ENCODE results near the gene SH3PXD2A.

The SH3PXD2A gene

DNA sequence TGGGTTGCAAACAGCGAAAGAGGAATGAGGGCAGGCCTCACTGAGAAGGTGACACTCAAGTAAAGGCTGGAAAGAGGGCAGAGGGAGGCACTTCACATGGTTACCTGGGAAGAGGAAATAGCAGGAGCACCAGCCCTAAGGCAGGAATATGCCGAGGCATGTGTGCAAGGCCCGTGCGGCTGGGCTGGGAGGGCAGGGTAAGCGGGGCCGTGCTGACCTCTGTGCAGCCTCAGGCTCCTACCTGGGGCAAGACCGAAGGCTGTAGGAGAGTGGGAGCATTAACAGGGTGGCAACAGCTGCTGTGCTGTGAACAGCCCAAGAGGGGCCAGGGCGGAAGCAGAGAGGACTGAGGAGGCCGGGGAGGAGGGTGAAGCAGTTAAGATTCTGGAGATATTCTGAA lies 24.0 kb upstream of the SH3PXD2A start:
- no peak for DNase-seq (ENCODE audit: low read depth in 2 of 2)

- DNase-seq (ENCODE audit: low read depth in 2 of 2), result no peak
Observed at GRCh38 chr10:103877861-103878260, 22.5 kb upstream of the SH3PXD2A start.

DNA sequence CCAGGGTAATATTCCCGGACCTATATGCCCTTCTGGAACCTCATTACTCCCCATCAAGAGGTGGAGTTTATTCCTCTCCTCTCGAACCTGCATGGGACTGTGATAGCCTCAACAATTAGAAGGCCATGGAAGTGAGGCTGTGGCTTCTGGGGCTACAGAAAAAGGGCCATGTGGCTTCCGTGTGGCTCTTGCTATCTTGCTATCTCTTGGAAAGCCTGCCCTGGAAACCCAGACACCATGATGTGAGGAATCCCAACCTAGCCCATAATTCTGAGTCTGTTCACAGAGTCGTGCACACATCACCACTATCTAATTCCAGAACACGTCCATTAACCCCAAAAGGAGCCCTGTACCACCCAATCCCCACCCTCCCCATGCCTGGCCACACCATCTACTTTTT lies 20.8 kb upstream of the SH3PXD2A start:
- DNase-seq (ENCODE audit: low read depth in 2 of 2), result no peak

DNA sequence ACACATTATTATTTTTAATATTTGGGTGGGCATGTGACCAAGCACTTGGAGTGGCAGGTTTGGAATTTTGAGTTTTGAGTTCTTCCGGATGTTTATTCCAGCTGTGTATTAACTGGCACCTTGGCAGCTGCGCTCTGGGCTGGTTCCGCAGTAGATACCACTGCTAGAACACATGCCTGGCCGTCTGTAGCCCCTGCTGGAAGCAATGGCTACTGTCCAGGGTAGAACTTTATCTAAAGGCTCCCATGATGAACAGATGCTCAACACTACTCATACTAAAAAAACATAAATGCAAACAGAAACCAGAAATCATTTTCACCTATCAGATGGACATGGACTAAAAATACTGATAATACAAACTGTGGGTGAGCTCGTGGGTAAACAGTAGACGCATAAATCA lies 19.4 kb upstream of the SH3PXD2A start:
- no peak for DNase-seq (ENCODE audit: low read depth in 2 of 2)

DNA sequence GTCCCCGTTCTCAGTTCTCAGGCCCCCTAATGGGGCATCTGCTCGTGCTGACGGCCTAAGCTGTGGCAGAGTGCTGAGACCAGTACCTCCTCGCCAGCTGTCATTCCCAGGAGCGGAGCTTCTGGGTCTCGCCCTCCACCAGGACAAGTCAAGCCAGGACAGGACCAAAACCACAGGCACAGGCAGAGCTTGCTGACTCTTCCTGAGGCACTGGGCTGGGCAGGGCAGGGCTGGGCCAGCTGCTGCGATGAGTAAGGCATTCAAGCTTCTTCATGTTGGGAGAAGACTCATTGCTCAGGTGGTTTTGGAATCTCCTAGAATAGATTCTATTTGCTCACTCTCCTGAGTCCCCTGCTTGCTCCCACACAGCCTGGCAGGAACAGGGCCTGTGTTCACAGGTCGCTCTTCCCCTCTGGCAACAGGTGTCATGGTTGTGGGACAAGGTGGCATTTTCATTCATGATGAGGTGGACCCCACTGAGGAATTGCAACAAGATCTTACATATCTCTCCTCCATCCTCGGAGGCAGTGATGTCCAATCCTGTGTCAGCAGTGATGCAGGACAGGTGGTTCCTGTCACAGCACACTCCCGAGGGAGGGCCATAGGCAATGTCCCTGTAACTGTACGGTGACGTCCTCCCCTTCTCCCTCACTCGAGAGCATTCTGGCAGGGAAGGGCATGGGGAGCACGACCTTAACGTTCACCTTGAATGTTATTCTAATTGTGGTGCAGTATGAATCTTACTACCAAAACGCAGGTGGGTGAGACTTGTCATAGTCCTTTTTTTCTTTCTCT lies 17.0 kb upstream of the SH3PXD2A start:
- DNase-seq (ENCODE audit: low read depth in 2 of 2), result no peak

GRCh38 chr10:103871006-103871405 lies 15.6 kb upstream of the SH3PXD2A start:
- no peak for DNase-seq (ENCODE audit: low read depth in 2 of 2)

DNA sequence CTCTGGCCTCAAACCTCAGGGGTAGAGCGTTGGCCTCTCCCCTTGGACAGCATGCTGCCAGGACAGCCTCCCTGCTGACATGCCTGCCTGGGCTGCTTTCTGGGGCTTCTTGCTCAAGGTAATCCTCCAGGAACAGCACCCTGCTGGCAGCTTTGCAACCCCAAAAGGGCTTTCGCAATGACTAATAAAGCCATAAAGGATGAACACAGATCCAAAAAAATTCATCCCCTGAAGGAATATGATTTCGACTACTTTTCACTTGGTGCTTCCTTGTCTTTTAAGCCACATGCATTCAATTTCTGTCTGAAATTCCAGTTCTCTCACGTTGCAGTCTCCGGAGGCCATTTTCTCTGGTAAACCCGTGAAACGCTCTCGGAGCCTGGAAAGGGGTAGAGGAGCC lies 15.1 kb upstream of the SH3PXD2A start:
- no peak for DNase-seq (ENCODE audit: low read depth in 2 of 2)

DNA sequence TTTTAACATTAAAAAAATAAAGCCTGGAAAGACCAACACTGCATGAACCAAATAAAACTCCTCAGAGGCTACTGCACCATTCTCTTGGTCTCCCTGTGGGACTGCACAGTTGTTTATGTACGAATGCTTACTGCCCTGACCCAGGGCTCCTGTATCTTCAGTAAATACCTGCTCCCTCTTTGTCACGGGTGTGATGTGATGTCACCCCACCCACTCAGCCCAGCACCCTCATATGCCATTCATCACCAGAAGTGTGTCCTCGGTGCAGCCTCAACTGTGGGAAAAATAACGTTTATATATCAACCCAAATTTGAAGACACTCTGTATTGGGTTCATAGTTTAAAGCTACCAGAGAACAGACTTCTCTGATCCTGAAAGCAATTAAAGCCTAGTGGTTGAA lies 14.0 kb upstream of the SH3PXD2A start:
- no peak for DNase-seq (ENCODE audit: low read depth in 2 of 2)

- DNase-seq (ENCODE audit: low read depth in 2 of 2), result no peak
Observed at GRCh38 chr10:103868200-103868599, 12.8 kb upstream of the SH3PXD2A start.

GRCh38 chr10:103861505-103861904 lies 6.1 kb upstream of the SH3PXD2A start:
- no peak for DNase-seq (ENCODE audit: low read depth in 2 of 2)

- peak in 1 of 2 donors; percentile 41 for DNase-seq (ENCODE audit: low read depth in 2 of 2)
Observed at GRCh38 chr10:103859161-103860086, 4.0 kb upstream of the SH3PXD2A start.

DNA sequence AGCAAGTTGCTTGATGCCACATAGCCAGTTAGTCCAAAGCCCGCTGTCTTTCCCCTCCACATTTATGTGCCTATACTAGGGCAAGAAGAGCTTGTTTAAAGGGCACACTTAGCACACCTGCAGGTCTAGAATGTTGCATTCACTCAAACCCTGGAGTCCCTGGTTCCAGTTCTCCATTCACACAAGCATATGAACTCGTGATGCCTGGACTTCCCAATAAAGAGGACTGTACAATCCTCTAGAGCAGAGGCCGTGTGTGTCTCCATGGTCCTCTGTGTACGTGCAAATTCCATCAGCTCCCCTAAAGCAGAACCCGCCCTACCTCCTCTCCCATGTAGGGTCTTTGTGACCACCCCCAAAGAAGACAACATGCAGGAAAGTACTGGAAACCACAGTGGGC lies 3.0 kb upstream of the SH3PXD2A start:
- DNase-seq (ENCODE audit: low read depth in 2 of 2), result no peak

DNA sequence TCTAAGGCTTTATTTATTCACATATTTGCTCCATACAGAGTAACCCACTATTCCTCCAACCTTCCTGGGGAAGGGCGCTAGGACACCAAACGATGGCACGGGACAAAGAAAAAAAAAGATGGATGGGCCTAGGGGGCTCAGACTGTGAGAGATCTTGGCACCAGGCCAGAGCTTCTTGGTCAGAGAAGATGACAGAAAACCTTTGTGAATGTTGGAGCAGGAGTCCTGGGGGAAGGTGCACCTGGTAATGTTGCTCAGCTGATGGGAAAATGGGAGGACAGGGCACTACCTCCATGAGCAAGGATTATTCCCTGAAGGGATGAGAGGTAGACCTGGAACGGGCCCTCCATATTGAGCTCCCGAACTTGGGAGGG lies 1.4 kb upstream of the SH3PXD2A start:
- no peak for DNase-seq (ENCODE audit: low read depth in 2 of 2)

DNA sequence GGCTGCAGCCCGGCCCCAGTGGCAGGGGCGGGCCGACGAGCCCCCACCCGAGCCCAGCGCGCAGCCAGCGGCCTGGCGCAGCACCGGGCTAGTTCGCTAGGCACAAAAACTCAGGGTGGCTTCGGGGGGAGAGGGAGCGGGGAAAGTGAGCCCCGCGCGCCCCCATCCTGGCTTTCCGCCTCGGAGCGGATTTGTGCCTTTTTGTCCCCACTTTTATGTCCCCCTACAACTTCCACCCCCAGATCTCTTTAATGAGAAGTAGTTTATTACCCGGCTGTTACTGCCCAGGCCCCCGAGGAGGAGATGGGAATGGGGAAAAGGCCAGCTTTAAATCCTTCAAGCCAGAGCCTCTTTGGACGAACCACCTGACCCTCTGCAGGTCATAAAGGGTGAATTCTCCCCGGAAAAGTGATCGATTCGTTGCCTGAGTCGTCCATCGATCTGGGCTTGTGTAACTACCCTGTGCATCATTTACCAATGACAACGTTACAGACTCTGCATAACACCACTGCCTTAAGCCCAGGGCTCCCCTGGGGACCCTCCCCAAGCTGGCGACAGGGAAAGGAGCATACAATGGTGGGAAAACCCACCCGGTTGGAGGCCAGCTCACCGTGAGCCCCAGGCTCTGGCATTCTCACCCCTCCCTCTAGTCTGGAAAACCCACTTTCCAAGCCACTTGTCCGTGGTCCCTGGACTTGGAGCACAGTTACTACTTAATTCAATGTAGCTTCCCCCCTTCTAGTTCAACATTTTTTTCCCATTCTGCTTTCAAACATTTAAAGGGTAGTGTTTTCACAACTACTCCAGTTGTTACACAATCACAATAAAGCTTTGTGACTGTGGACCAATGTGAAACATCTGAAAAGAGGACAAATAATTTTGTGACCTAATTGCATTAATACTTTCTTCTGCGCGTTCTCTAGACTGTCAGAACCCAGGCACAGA lies 748 bp upstream of the SH3PXD2A start:
- no peak for DNase-seq (ENCODE audit: low read depth in 2 of 2)

DNA sequence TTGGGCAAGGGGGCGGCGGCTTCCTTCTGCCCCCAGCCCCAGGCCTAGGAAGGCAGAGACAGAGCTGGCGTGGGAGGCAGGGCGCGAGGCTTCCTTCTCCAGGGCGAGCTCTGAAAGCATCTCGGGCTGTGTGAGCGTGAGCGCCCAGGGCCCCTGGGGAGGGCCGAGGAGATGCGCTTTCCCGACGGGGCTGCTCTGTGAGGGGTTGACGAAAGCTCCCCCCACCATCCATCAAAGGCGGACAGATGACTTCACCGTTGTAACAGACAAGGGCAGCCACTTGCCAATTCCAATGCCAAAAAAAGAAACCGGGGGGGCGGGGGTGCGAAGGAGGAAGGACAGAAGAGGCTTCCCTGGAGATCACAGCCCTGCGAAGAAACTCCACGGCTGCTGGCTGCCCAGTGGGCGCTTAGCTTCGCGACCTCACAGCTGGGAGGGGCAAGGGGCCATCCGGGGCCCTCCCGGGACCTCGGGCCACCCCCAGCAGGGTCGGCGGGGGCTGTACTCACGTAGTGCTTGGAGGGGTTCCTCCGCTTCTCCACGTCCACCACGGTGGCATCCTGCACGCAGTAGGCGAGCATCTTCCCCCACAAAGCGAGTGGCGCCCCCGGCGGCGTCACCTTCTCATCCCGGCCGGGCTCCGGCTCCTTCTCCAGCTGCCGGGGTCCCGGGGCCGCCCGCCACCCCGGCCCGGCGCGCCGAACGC lies 537 bp downstream of the SH3PXD2A start:
- DNase-seq (ENCODE audit: low read depth in 2 of 2), result no peak

DNA sequence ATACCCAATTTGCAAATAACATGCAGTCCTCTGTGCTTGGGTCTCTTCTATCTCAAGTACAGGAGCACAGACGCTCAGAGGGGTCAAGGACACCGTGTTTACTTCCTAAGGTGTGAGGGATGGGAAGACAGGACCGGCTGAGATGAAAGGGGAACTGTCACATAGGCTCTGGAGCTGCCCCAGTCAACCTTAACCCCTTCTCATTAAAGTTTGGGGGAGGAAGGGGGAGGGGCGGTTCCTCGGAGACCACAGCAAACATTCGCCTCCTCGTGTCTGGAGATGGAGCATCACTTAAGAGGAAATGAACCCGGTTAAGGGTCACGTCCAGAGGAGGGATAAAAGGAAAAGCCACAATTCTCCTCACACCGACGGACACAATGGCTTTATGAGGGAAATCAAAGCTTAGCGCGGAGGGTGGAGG lies 1.1 kb downstream of the SH3PXD2A start:
- DNase-seq (ENCODE audit: low read depth in 2 of 2), result no peak

- DNase-seq (ENCODE audit: low read depth in 2 of 2), result no peak
Observed at GRCh38 chr10:103853428-103854264, 1.7 kb downstream of the SH3PXD2A start.

DNA sequence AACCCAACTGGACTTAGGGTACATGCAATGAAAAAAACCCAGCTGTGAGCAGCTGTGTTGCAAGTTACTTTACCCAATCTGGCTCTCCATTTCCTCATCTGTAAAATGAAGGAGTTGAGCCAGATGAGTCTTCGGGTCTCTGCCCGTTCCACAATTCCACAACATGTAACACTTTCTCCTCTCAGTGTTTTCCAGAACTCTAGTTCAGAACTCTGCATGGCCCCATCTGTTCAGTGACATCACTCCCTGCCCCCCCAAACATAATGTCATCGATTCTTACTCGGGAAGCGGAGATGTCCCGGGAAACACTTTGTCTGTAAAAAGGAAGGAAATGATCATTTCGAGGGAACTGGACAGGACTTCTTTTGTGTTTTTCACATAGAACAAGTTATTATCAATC lies 2.5 kb downstream of the SH3PXD2A start:
- DNase-seq (ENCODE audit: low read depth in 2 of 2), result no peak

DNA sequence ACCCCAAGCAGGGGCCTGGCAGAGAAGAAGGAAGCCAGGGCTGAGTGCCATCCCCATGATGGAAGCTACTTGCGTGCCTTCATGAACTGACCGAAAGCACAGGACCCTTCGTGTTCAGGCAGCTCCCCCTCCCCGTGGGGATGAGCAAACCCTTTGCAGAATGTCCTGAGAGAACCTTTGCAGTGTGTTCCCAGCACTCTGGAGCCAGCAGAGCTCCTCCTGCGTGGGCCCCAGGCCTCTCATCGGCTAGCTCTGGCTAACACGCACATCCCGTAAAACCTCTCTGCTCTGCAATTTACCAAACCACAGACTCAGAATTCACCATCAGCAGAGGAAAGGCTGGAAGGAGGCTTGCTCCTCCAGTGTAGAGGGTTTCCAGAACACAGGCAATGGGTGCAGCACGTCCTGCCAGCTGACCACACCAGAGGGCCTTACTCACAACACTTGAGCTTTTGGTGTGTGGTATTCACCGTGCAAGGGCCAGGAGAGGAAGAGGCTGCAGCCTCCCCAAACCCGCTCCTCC lies 3.1 kb downstream of the SH3PXD2A start:
- no peak for DNase-seq (ENCODE audit: low read depth in 2 of 2)

- no peak for DNase-seq (ENCODE audit: low read depth in 2 of 2)
Observed at GRCh38 chr10:103851261-103851660, 4.1 kb downstream of the SH3PXD2A start.

Measured in activated CD4-positive, alpha-beta T cell treated with anti-CD3 and anti-CD28 coated beads for 24 hours (primary cell).